Testis (tissue), 2 donors: ENCODE measurements around the gene ERO1B.
"Not testable (repeated sequence)": the region's sequence is repeated elsewhere in the genome, so short reads cannot be mapped to it uniquely, and the experiment has no call there.

Experiments
- CTCF ChIP-seq, 3 experiments: fragments of 450-650 bp in 2 of 3; fragments of 200-600 bp in 1 of 3; sonication (generic) in 1 of 3; IDR thresholded peaks; one replicate each; pipeline ENCODE4 v1.5.1; 2016 to 2019; ENCODE audit warnings: antibody characterized with exemption in 3 of 3, mild to moderate bottlenecking in 2 of 3, moderate library complexity in 1 of 3
- POLR2A ChIP-seq: fragments of 450-650 bp; IDR thresholded peaks from one replicate; pipeline ENCODE4 v1.6.1; 2017; ENCODE audit warnings: antibody characterized with exemption, mild to moderate bottlenecking, moderate library complexity

- TF ChIP-seq CTCF (IDR thresholded peaks at IDR 0.05); POLR2A: not testable (repeated sequence)
Observed at GRCh38 chr1:236331412-236331811, 49.7 kb upstream of the ERO1B start.
